Endodermal cell (in vitro differentiated cells): Measurements from ENCODE around the gene GSG1L. TPM values are rescaled to one million over a fixed set of nuclear protein-coding genes. Genes with fewer than 3 reads are reported as not detected.

Source experiments
- DNase-seq: peaks from one replicate; pipeline ENCODE4 v3.0.0-alpha.2; 2017
- H3K27ac ChIP-seq: 2 replicates; pipeline ENCODE4 v1.5.1; 2013; ENCODE audit warnings: mild to moderate bottlenecking, low read depth, low read length, moderate library complexity
- H3K27me3 ChIP-seq: 2 replicates; pipeline ENCODE4 v1.6.1; 2013; ENCODE audit warnings: mild to moderate bottlenecking, low read length, moderate library complexity; ENCODE audit not compliant: insufficient read depth, control insufficient read depth, poor library complexity, severe bottlenecking
- H3K36me3 ChIP-seq: 2 replicates; pipeline ENCODE4 v1.7.0; 2013; ENCODE audit warnings: mild to moderate bottlenecking, low read length, moderate library complexity; ENCODE audit not compliant: control insufficient read depth, insufficient read depth
- H3K4me1 ChIP-seq: one replicate; pipeline ENCODE4 v1.7.0; 2013; ENCODE audit warnings: low read length; ENCODE audit not compliant: control insufficient read depth, insufficient read depth
- H3K4me3 ChIP-seq: 2 replicates; pipeline ENCODE4 v1.5.1; 2013; ENCODE audit warnings: mild to moderate bottlenecking, low read length, moderate library complexity
- H3K9ac ChIP-seq: 2 replicates; pipeline ENCODE4 v1.6.1; 2013; ENCODE audit warnings: mild to moderate bottlenecking, low read length, moderate library complexity; ENCODE audit not compliant: poor library complexity, severe bottlenecking; ENCODE audit errors: extremely low read depth
- H3K9me3 ChIP-seq: 2 replicates; pipeline ENCODE4 v1.6.1; 2013; ENCODE audit warnings: mild to moderate bottlenecking, low read length, moderate library complexity; ENCODE audit not compliant: control insufficient read depth
- H3K27ac Mint-ChIP-seq: 2 replicates; pipeline ENCODE4 v1.8.0; 2020; ENCODE audit warnings: mixed read lengths
- H3K27me3 Mint-ChIP-seq: 2 replicates; pipeline ENCODE4 v1.8.0; 2021; ENCODE audit warnings: mild to moderate bottlenecking, mixed read lengths; ENCODE audit not compliant: insufficient read depth
- H3K36me3 Mint-ChIP-seq: 2 replicates; pipeline ENCODE4 v1.8.0; 2020; ENCODE audit warnings: low read depth, mixed read lengths
- H3K4me1 Mint-ChIP-seq: 2 replicates; pipeline ENCODE4 v1.8.0; 2020; ENCODE audit warnings: mixed read lengths
- H3K4me3 Mint-ChIP-seq: 2 replicates; pipeline ENCODE4 v1.8.0; 2020; ENCODE audit warnings: mild to moderate bottlenecking, moderate library complexity, mixed read lengths
- H3K9me3 Mint-ChIP-seq: 2 replicates; pipeline ENCODE4 v1.8.0; 2020; ENCODE audit warnings: mild to moderate bottlenecking, mixed read lengths
- WGBS, 2 experiments: methylation state at CpG; one replicate each; pipeline versions ENCODE4 v1.1.5 to v1.1.7; 2013; ENCODE audit warnings: missing lambda C conversion rate in 2 of 2, mixed read lengths in 1 of 2; ENCODE audit not compliant: insufficient coverage in 1 of 2, insufficient read length in 1 of 2; 5-methylcytosine and 5-hydroxymethylcytosine counted together
- total RNA-seq, 2 donors: library from RNA; stranded (reverse); fragmentation: NEBNext Ultra II Directional in 1 of 2; extraction: Animal tissue kit (Norgen Biotek cat#: 25700) in 1 of 2; gene quantifications; 2 replicates in 1 of 2; 3 replicates in 1 of 2; pipeline ENCODE4 v1.2.1, GENCODE V29; 2021
- TF ChIP-seq, protein P1 (sequence below): fragments of 200-600 bp; sonication (generic); conservative IDR thresholded peaks from 2 replicates; pipeline ENCODE4 v1.5.0; 2021; ENCODE audit warnings: antibody characterized with exemption, mild to moderate bottlenecking

The GSG1L gene
- total RNA-seq, 2 donors from 2014 or later: 0.24 TPM; not detected in 1

DNA sequence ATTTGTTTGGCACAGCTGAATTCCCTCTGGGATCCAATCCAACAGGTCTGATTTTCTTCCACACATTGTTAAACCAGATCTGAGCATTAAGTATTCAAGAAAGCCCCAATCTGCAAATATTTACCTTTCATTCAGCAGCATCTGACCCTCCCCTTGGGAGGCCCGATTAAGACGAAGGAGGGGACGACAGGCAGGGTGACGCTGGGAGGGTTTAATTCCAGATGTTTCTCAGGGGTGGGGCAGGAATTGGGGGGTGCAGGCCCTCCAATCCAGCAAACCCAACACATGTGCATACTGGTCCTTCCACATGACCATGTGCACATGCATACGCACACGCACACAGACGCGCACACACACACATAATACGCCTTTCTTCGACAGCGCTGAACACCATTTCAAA, 240.5 kb downstream of the GSG1L start:
- peaks cover 9% of the 10 kb centered on the region for H3K4me1 Mint-ChIP-seq
- Histone ChIP-seq H3K36me3 (no peaks in the 10 kb centered on the region), H3K9me3 (no peaks in the 10 kb centered on the region), H3K27me3 (no peaks in the 10 kb centered on the region), H3K4me3 (no peak overlapping the region), H3K9ac (no peak overlapping the region), H3K27ac (no peak overlapping the region), H3K4me1 (peaks cover 3% of the 10 kb centered on the region)
- no peaks in the 10 kb centered on the region for H3K36me3 Mint-ChIP-seq
- no peak for DNase-seq
- H3K4me3 Mint-ChIP-seq: no peak overlapping the region
- 83 to 87% methylated on average over 5 to 11 of the region's 11 CpGs for WGBS, 2 experiments
- TF ChIP-seq, protein P1, sequence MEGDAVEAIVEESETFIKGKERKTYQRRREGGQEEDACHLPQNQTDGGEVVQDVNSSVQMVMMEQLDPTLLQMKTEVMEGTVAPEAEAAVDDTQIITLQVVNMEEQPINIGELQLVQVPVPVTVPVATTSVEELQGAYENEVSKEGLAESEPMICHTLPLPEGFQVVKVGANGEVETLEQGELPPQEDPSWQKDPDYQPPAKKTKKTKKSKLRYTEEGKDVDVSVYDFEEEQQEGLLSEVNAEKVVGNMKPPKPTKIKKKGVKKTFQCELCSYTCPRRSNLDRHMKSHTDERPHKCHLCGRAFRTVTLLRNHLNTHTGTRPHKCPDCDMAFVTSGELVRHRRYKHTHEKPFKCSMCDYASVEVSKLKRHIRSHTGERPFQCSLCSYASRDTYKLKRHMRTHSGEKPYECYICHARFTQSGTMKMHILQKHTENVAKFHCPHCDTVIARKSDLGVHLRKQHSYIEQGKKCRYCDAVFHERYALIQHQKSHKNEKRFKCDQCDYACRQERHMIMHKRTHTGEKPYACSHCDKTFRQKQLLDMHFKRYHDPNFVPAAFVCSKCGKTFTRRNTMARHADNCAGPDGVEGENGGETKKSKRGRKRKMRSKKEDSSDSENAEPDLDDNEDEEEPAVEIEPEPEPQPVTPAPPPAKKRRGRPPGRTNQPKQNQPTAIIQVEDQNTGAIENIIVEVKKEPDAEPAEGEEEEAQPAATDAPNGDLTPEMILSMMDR: no peak
- peak overlapping the region; percentile 35 for H3K27ac Mint-ChIP-seq
- no peaks in the 10 kb centered on the region for H3K9me3 Mint-ChIP-seq
- peaks cover 10% of the 10 kb centered on the region for H3K27me3 Mint-ChIP-seq

DNA sequence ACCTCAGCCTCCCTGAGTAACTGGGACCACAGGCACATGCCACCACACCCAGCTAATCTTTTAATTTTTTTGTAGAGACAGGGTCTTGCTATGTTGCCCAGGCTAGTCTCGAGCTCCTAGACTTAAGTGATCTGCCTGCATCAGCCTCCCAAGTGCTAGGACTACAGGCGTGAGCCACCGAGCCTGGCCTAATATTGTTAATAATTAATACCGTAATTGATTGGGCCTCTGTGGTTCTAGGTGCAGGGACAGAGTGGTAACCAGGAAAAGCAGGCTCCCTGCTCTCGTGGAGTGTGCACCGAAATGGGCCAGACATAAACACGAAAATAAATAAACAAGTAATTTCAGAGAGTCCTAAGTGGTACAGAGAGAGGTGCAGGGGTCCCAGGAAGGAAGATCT, 241.0 kb downstream of the GSG1L start:
- Mint-ChIP-seq H3K27me3 (peaks cover 10% of the 10 kb centered on the region), H3K9me3 (no peaks in the 10 kb centered on the region), H3K4me1 (peaks cover 9% of the 10 kb centered on the region), H3K4me3 (no peak overlapping the region), H3K36me3 (no peaks in the 10 kb centered on the region), H3K27ac (peak overlapping the region; percentile 35)
- no peak overlapping the region for H3K4me3 ChIP-seq
- H3K4me1 ChIP-seq: peaks cover 3% of the 10 kb centered on the region
- H3K27ac ChIP-seq: no peak overlapping the region
- H3K9me3 ChIP-seq: no peaks in the 10 kb centered on the region
- H3K9ac ChIP-seq: no peak overlapping the region
- DNase-seq: no peak
- 94 to 98% methylated on average over 5 to 7 of the region's 7 CpGs for WGBS, 2 experiments
- H3K36me3 ChIP-seq: no peaks in the 10 kb centered on the region
- H3K27me3 ChIP-seq: no peaks in the 10 kb centered on the region
- TF ChIP-seq, protein P1: no peak

DNA sequence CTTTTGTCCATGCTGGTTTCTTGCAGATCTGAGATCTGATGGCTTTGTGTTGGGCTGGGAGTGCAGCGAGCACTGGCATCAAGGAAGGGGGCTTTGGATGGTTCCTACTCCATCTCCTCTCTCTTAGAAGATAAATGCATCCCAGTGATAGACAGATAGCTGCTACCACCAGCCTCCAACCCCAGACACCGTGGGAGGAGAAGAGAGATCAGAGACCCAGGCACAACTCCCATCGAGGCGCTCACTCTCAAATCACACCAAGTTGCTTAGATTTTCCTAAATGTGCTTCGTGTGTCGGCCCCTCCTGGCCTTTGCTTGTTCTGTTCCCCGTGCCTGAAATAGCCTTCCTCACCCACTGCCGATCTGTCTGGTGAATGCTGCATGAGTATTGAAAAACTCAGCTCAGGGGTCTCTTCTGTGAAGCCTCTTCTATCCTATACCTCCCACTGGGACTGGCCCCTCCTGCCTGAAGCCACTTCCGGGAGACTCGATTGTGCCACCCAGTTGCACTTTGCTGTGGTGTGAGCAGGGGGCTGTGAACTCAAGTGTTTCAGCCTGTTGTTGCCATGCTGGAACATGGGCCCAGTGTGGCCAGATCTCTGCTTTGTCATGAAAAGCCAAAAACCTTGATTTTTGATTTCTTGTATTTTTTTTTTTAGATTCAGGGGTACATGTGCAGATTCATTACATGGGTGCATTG, 242.7 kb downstream of the GSG1L start:
- Mint-ChIP-seq H3K9me3 (no peaks in the 10 kb centered on the region), H3K4me1 (peaks cover 9% of the 10 kb centered on the region), H3K27ac (no peak overlapping the region), H3K27me3 (peaks cover 10% of the 10 kb centered on the region), H3K36me3 (no peaks in the 10 kb centered on the region), H3K4me3 (no peak overlapping the region)
- DNase-seq: peak; percentile 10
- Histone ChIP-seq H3K9ac (no peak overlapping the region), H3K36me3 (no peaks in the 10 kb centered on the region), H3K9me3 (no peaks in the 10 kb centered on the region), H3K4me1 (peaks cover 3% of the 10 kb centered on the region), H3K27me3 (no peaks in the 10 kb centered on the region), H3K4me3 (no peak overlapping the region), H3K27ac (no peak overlapping the region)
- WGBS, 2 experiments: 89% methylated on average over 5 to 10 of the region's 10 CpGs
- TF ChIP-seq, protein P1: no peak
